Kidney epithelial cell (primary cell): Measurements from ENCODE around the gene HEXA. TPM values are rescaled to one million over a fixed set of nuclear protein-coding genes. Genes with fewer than 3 reads are reported as not detected.
A peak's percentile ranks its signal among the peaks of the same experiment; 100 is the strongest.
"Not testable (repeated sequence)": the region's sequence is repeated elsewhere in the genome, so short reads cannot be mapped to it uniquely, and the experiment has no call there.

Experiments used
- DNase-seq: peaks from one replicate; pipeline ENCODE4 v3.0.0-alpha.2; 2010; ENCODE audit warnings: low read depth
- H3K27me3 ChIP-seq: 2 replicates; pipeline ENCODE4 v1.6.0; 2011; ENCODE audit warnings: low read length; ENCODE audit not compliant: control insufficient read depth, insufficient read depth
- H3K36me3 ChIP-seq: 2 replicates; pipeline ENCODE4 v1.5.1; 2011; ENCODE audit warnings: low read length; ENCODE audit not compliant: control insufficient read depth, insufficient read depth
- H3K4me3 ChIP-seq: 2 replicates; pipeline ENCODE4 v1.5.1; 2011; ENCODE audit warnings: low read depth, mild to moderate bottlenecking, control low read depth, low read length
- CTCF ChIP-seq: IDR thresholded peaks from 2 replicates; pipeline ENCODE4 v1.5.1; 2011; ENCODE audit warnings: mild to moderate bottlenecking, moderate library complexity, low read length, control low read depth, inconsistent platforms; ENCODE audit not compliant: insufficient read depth, poor library complexity, severe bottlenecking
- total RNA-seq: library from RNA; depleted of rRNA; stranded (reverse); fragments of >200 nt; gene quantifications from 2 replicates; pipeline ENCODE4 v1.2.3, GENCODE V29; 2015

Gene HEXA
- total RNA-seq: 135 and 136 TPM in 2 replicates

- H3K36me3 ChIP-seq: no peaks in the 10 kb centered on the region
- DNase-seq: peak; percentile 73
- no peak for TF ChIP-seq CTCF
- no peaks in the 10 kb centered on the region for H3K27me3 ChIP-seq
- H3K4me3 ChIP-seq: peak within 1 kb of the TSS; percentile 98
These were observed at the start of gene HEXA for GRCh38 chr15:72375846-72376581. Gene HEXA, minus strand, starts transcription at chr15:72376014. Its CDS starts 42 bp downstream, at chr15:72375972.

GRCh38 chr15:72423256-72423655 is 47.4 kb upstream of the HEXA start:
- Histone ChIP-seq H3K27me3 (peaks cover 2% of the 10 kb centered on the region), H3K4me3 (no peak overlapping the region), H3K36me3 (no peaks in the 10 kb centered on the region)
- TF ChIP-seq CTCF: no peak
- DNase-seq: no peak

GRCh38 chr15:72421484-72421883 is 45.7 kb upstream of the HEXA start:
- no peaks in the 10 kb centered on the region for H3K36me3 ChIP-seq
- DNase-seq: no peak
- H3K4me3 ChIP-seq: no peak overlapping the region
- TF ChIP-seq CTCF: no peak
- peaks cover 2% of the 10 kb centered on the region for H3K27me3 ChIP-seq

GRCh38 chr15:72420576-72420975 is 44.8 kb upstream of the HEXA start:
- Histone ChIP-seq H3K27me3 (peaks cover 2% of the 10 kb centered on the region), H3K36me3 (no peaks in the 10 kb centered on the region), H3K4me3 (no peak overlapping the region)
- no peak for TF ChIP-seq CTCF
- no peak for DNase-seq

GRCh38 chr15:72419768-72420167 is 44.0 kb upstream of the HEXA start:
- not testable (repeated sequence) for H3K4me3 ChIP-seq, H3K36me3 ChIP-seq, H3K27me3 ChIP-seq, DNase-seq

GRCh38 chr15:72415304-72415703 is 39.5 kb upstream of the HEXA start:
- no peak for DNase-seq
- H3K27me3 ChIP-seq: no peaks in the 10 kb centered on the region
- TF ChIP-seq CTCF: no peak
- no peaks in the 10 kb centered on the region for H3K36me3 ChIP-seq
- H3K4me3 ChIP-seq: no peak overlapping the region

- not testable (repeated sequence) for H3K36me3 ChIP-seq, DNase-seq, H3K4me3 ChIP-seq, H3K27me3 ChIP-seq
These were observed 37.5 kb upstream of the HEXA start for GRCh38 chr15:72413337-72413736.
